Activated T-cell treated with anti-CD3 and anti-CD28 coated beads, Interleukin-2, amount 50 U/mL, for 48 hours (primary cell): Measurements from ENCODE around the gene ANP32A.
A peak's percentile ranks its signal among the peaks of the same experiment; 100 is the strongest.
"Not testable (repeated sequence)": the region's sequence is repeated elsewhere in the genome, so short reads cannot be mapped to it uniquely, and the experiment has no call there.

Experiments
- DNase-seq, 2 experiments: peaks; one replicate each; pipeline ENCODE4 v3.0.0-alpha.2; 2020

Gene ANP32A

GRCh38 chr15:68781766-68782588, 38.7 kb downstream of the ANP32A start:
- peak; percentile 54 to 64 for DNase-seq

DNA sequence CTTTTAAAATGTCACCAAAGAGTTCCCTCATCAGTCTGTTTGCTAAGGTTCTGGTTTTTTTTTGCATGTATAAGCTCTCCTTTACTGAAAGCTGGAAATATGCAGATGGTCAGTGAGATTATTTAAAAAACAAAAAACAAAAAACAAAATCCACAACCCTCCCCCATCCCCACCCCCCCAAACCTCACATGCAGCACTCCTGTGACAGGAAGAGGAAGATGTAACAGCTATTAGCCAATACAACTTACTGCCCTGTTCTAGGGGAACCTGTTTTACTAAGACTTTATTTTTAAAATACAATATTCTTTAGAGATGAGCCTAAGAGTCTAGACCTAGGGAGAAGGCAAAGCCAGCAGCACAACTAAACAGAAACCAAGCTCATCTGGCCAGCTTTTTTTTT, 39.5 kb downstream of the ANP32A start:
- DNase-seq, result no peak

- no peak for DNase-seq
These were observed 41.8 kb downstream of the ANP32A start for GRCh38 chr15:68778876-68779275.

DNA sequence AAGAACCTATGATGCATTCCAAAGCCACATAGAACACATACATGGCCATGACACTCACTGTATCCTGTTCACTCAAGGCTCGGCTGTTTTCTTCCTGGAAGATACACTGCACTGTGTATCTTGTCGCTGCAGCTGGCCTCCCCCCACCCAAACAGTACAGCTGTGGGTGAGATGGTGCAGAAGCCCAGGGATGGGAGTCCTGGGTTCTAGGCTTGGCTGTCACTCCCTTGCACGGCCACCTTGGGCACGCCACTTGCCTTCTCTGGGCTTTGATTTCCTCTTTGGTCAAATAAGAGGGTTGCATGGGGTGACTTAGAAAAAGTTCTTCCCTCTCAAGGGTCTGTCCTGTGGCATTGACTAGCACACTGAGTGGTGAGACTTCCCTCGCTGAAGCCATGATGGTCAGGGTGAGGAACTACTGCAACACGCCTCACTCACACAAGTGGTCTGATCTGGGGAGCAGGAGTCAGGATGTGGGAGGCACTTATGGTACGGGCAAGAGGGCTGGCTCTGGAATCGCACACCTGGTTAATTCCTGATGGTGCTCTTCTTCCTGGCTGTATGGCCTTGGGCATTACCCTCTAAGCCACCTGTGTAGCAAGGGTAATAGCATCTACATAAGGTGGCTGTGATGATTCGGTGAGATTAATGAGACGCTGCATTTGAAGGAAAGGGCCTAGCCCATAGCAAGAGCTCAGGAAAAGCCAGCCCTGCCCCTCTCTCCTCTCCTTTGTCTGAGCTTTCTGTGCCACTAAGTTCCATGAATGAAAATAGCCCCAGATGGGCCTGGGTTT, 44.0 kb downstream of the ANP32A start:
- peak in 1 of 2 experiments; percentile 17 for DNase-seq

- DNase-seq, result no peak
These were observed 44.8 kb downstream of the ANP32A start for GRCh38 chr15:68775671-68776476.

DNA sequence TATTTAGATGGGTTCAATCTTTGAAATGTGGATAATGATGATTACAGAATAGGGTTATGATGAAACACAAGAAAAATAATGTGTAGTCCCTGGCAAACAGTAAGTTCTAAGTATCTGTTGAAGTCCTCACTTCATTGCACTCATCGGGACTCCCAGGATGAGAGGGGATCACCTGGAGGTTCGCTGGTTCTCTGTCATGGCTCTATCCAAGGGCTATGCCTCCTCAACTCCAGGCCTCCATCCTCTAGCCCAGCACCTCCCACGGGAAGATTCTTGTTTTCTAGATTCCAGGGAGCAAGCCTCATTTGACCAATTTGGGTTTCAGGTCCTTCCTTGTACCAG, 45.5 kb downstream of the ANP32A start:
- DNase-seq, result no peak

- no peak for DNase-seq
These were observed 46.0 kb downstream of the ANP32A start for GRCh38 chr15:68774521-68775235.

DNA sequence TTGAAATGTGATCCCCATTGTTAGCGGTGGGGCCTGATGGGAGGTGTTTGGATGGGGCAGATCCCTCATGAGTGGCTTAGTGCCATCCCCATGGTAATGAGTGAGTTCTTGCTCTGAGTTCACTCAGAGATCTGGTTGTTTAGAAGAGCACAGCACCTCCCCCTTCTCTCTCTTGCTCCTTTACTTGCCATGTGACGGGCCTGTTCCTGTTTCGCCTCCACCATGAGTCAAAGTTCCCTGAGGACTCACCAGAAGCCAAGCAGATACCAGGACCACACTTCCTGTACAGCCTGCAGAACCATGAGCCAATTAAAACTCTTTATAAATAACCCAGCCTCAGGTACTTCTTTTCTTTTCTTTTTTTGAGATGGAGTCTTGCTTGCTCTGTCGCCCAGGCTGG, 46.6 kb downstream of the ANP32A start:
- DNase-seq, result no peak

- no peak for DNase-seq
These were observed 47.7 kb downstream of the ANP32A start for GRCh38 chr15:68773036-68773435.

DNA sequence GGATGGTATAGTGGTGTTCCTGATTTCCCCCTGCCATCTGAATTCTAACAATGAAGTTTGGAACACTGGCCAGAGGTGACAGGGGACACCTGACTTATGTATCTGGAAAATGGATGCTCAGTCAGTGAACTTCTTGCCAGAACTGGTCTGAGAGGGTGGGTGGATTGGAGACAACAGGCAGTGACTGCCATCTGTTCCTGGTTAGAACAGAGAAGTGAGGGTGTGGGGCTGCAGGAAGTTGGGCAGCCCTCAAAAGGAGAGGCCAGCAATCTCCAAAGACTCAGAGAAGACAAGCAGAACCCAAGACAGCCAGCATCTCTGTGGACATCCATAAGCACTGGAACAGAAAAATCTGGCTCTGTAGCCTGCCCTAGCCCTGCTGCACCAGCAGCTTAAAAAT, 50.5 kb downstream of the ANP32A start:
- DNase-seq, result no peak

- no peak for DNase-seq
These were observed 51.0 kb downstream of the ANP32A start for GRCh38 chr15:68769702-68770101.

GRCh38 chr15:68768321-68768720, 52.4 kb downstream of the ANP32A start:
- DNase-seq, result no peak

- DNase-seq, result no peak
These were observed 52.9 kb downstream of the ANP32A start for GRCh38 chr15:68767833-68768232.

DNA sequence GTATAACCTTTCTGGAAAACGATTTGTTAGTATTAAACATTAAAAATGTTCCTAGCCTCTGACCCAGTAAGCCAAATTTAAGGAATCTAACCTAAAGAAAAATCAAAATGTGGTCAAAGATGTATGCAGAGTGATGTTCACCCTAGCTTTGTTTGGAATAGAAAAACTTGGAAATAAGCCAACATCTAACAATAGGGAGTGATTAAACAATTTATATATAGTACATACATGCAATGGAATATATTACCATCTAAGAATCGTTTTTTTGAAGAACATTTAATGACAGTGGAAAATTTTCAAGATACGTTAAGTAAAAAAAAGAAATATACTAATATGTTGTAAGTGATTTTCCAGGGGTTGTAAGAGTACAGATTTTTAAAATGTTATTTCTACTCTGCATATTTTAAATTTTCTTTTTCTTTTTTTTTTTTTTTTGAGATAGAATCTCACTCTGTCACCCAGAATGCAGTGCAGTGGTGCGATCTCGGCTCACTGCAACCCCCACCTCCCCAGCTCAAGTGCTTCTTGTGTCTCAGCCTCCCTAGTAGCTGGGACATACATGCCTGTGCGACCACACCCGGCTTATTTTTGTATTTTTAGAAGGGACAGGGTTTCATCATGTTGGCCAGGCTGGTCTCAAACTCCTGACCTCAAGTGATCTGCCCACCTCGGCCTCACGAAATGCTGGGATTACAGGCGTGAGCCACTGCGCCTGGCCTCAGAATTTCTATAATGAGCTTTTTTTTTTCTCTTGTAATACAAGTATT, 54.9 kb downstream of the ANP32A start:
- DNase-seq, result no peak

DNA sequence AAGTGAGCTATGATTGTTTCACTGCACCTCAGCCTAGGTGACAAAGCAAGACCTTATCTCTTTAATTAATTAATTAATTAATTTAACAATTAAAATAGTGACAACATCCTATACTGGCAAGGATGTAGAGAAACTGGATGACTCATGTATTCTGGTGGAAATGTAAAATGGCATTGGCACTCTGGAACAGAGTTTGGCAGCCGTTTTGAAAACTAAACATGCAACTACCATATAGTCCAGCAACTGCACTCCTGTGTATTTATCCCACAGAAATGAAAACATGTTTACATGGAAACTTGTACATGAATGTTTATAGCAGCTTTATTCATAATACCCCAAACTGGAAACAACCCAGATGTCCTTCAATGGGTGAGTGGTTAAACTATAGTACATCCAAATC, 56.6 kb downstream of the ANP32A start:
- no peak for DNase-seq

GRCh38 chr15:68763063-68763462, 57.6 kb downstream of the ANP32A start:
- no peak for DNase-seq

DNA sequence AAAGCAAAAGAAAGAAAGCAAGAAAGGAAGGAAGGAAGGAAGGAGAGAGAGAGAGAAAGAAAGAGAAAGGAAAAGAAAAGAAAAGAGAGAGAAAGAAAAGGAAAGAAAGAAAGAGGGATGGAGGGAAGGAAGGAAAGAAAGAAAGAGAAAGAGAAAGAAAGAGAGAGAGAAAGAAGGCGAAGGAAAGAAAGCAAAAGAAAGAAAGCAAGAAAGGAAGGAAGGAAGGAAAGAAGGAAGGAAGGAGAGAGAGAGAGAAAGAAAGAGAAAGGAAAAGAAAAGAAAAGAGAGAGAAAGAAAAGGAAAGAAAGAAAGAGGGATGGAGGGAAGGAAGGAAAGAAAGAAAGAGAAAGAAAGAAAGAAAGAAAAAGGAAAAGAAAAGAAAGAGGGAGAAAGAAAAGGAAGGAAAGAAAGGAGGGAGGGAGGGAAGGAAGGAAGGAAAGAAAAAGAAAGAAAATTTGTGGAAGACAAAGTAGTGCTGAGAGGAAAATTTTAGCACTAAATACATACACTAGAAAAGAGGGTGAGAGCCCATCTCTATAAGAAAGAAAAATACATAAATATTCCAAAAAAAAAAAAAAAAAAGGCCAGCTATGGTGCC, 60.6 kb downstream of the ANP32A start:
- not testable (repeated sequence) for DNase-seq

DNA sequence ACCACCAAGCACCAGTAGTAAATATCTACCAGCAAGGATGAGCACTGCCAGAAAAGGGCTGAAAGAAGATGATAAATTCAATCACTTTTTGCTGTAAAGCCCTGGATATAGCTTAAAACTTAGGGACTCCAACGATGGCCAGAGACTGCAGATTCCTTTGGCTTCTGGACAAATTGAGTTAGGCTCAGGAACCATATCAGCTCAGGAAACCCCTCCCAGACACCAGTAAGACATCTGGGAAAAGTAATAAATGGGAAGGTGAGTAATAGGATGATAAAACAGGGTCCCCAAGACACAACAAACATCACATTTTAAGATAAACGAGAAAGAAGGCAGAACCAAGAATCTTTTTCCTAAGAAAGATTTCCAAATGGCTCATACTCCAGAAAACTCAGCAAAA, 65.0 kb downstream of the ANP32A start:
- DNase-seq, result no peak

- no peak for DNase-seq
These were observed 69.1 kb downstream of the ANP32A start for GRCh38 chr15:68751622-68752021.

DNA sequence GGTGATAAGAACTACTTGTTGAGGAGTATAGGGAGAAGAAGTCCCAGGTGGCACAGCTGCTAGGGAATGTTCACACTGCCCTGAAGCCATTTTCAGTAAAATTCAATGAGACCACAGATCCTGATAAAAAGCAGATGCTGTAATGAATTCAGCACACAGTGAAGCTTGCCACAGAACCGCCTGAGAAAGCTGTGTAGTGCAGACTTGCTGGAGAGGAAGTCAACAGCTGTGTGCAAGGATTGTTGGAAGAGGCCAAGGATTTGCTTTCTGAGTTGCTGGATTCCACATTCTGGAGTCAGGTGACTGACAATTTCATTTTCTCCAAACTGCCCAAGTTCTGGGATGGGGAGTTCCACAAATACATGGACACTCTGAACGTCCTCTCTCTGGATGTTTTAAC, 70.9 kb downstream of the ANP32A start:
- DNase-seq, result no peak

DNA sequence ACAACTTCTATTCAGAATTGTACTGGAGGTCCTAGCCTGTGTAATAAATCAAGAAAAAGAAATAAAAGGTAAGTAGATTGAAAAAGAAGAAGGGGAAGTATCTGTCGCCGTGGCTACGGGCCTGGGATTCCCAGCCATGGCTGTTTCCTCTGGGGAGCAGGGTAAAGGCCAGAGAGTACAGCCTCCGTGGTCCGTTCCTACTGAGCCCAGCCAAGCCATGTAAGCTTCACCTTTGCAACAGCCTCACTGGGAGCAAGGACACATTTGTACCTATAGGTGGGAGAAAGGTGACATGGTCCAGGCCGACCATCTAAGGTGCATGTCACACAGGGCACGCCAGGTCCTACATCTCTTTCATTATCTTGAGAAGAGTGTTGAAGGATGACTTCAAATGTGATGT, 71.3 kb downstream of the ANP32A start:
- DNase-seq, result no peak

- no peak for DNase-seq
These were observed 77.4 kb downstream of the ANP32A start for GRCh38 chr15:68743256-68743655.
